Nephron progenitor cell (in vitro differentiated cells): ENCODE data around the gene RTN4RL1.

Source experiments
- DNase-seq: peaks from one replicate; pipeline ENCODE4 v3.0.0; 2021
- H3K27ac Mint-ChIP-seq: 2 replicates; pipeline ENCODE4 v1.8.0; 2021; ENCODE audit warnings: mild to moderate bottlenecking, moderate library complexity, mixed read lengths
- H3K27me3 Mint-ChIP-seq: 2 replicates; pipeline ENCODE4 v1.8.0; 2021; ENCODE audit warnings: mild to moderate bottlenecking, low read depth, mixed read lengths; ENCODE audit not compliant: poor library complexity
- H3K36me3 Mint-ChIP-seq: 2 replicates; pipeline ENCODE4 v1.8.0; 2021; ENCODE audit warnings: low read depth, mixed read lengths
- H3K4me1 Mint-ChIP-seq: 2 replicates; pipeline ENCODE4 v1.8.0; 2021; ENCODE audit warnings: mixed read lengths
- H3K4me3 Mint-ChIP-seq: 2 replicates; pipeline ENCODE4 v1.8.0; 2021; ENCODE audit warnings: mild to moderate bottlenecking, moderate library complexity, mixed read lengths
- H3K9me3 Mint-ChIP-seq: 2 replicates; pipeline ENCODE4 v1.8.0; 2021; ENCODE audit warnings: mild to moderate bottlenecking, moderate library complexity, mixed read lengths
- CTCF ChIP-seq: fragments of 200-600 bp; sonication (generic); IDR thresholded peaks from 2 replicates; pipeline ENCODE4 v1.5.0; 2021; ENCODE audit warnings: antibody characterized with exemption

The RTN4RL1 gene

GRCh38 chr17:2037155-2037554 is 12.0 kb upstream of the RTN4RL1 start:
- no peak overlapping the region for H3K27ac Mint-ChIP-seq
- peaks cover 40% of the 10 kb centered on the region for H3K4me1 Mint-ChIP-seq
- no peak for DNase-seq
- peaks cover 6% of the 10 kb centered on the region for H3K27me3 Mint-ChIP-seq
- TF ChIP-seq CTCF: no peak
- no peak overlapping the region for H3K4me3 Mint-ChIP-seq
- H3K36me3 Mint-ChIP-seq: peaks cover 21% of the 10 kb centered on the region
- H3K9me3 Mint-ChIP-seq: no peaks in the 10 kb centered on the region

GRCh38 chr17:2035541-2036488 is 10.7 kb upstream of the RTN4RL1 start:
- Mint-ChIP-seq H3K9me3 (no peaks in the 10 kb centered on the region), H3K27ac (no peak overlapping the region), H3K27me3 (peaks cover 12% of the 10 kb centered on the region), H3K4me3 (no peak overlapping the region), H3K4me1 (peaks cover 37% of the 10 kb centered on the region), H3K36me3 (peaks cover 21% of the 10 kb centered on the region)
- no peak for DNase-seq
- no peak for TF ChIP-seq CTCF

GRCh38 chr17:2034806-2035540 is 9.8 kb upstream of the RTN4RL1 start:
- Mint-ChIP-seq H3K27ac (no peak overlapping the region), H3K4me3 (no peak overlapping the region)

GRCh38 chr17:2034157-2034556 is 9.0 kb upstream of the RTN4RL1 start:
- no peak for TF ChIP-seq CTCF
- Mint-ChIP-seq H3K27ac (no peak overlapping the region), H3K9me3 (no peaks in the 10 kb centered on the region), H3K4me1 (peaks cover 40% of the 10 kb centered on the region), H3K36me3 (peaks cover 15% of the 10 kb centered on the region), H3K4me3 (no peak overlapping the region), H3K27me3 (peaks cover 18% of the 10 kb centered on the region)
- DNase-seq: no peak

More at GRCh38 chr17:2034806-2035540, 9.8 kb upstream of the RTN4RL1 start:
- Mint-ChIP-seq H3K9me3 (no peaks in the 10 kb centered on the region), H3K4me1 (peaks cover 40% of the 10 kb centered on the region), H3K36me3 (peaks cover 19% of the 10 kb centered on the region), H3K27me3 (peaks cover 12% of the 10 kb centered on the region)
- no peak for TF ChIP-seq CTCF
- DNase-seq: no peak

- TF ChIP-seq CTCF: no peak
- no peak for DNase-seq
Measured at GRCh38 chr17:2033153-2033552, 8.0 kb upstream of the RTN4RL1 start.

More at GRCh38 chr17:2033153-2033552, 8.0 kb upstream of the RTN4RL1 start:
- Mint-ChIP-seq H3K27ac (no peak overlapping the region), H3K4me1 (peaks cover 50% of the 10 kb centered on the region), H3K36me3 (peaks cover 10% of the 10 kb centered on the region), H3K27me3 (peaks cover 28% of the 10 kb centered on the region), H3K9me3 (no peaks in the 10 kb centered on the region), H3K4me3 (no peak overlapping the region)
